ENCODE data around the gene PTPRD. TPM values are rescaled to one million over a fixed set of nuclear protein-coding genes. Genes with fewer than 3 reads are reported as not detected.

Gene PTPRD
- total RNA-seq, 4 donors from 2014 or later, result 85.8 to 169 (median 135) TPM

DNA sequence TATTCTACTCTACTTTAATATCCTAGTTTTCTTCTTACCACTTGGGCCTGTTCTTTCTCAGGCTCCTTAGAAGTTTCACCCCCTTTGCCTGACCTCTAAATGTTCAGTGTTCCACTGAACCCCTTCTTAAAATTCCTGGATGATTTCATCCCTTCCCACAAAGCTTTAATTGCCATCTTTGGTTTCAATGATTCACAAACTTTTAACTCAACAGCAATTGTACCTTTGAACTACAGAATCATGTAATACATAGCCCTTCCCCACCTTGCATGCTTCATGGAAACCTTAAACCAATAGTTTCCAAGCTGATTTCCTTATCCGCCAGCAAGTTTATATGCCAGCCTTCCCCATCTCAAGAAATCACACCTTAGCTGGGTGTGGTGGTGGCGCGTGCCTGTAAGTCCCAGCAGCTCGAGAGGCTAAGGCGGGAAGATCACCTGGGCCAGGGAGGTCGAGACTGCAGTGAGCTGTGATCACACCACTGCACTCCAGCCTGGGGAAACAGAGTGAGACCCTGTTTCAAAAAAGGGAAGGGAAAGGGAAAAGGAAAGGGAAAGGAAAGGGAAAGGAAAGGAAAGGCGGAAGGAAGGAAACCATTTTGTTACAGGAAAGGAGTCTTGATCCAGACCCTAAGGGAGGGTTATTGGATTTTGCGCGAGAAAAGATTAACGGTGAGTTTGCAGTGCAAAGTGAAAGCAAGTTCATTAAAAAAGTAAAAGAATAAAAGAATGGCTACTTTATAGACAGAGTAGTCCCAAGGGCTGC lies 1789.5 kb downstream of the PTPRD start:
- no peaks in the 10 kb centered on the region for H3K4me1 ChIP-seq
- H3K4me3 ChIP-seq, result no peak overlapping the region
- TF ChIP-seq POLR2A (IDR thresholded peaks at IDR 0.05), result no peak
- TF ChIP-seq CTCF (IDR thresholded peaks at IDR 0.05), result no peak
- H3K9me3 ChIP-seq, result no peaks in the 10 kb centered on the region
- H3K36me3 ChIP-seq, result no peaks in the 10 kb centered on the region
- DNase-seq, result no peak
- no peak overlapping the region for H3K27ac ChIP-seq
- no peaks in the 10 kb centered on the region for H3K27me3 ChIP-seq

- TF ChIP-seq CTCF (IDR thresholded peaks at IDR 0.05) (no peak), POLR2A (IDR thresholded peaks at IDR 0.05) (no peak)
- Histone ChIP-seq H3K27ac (no peak overlapping the region), H3K9me3 (no peaks in the 10 kb centered on the region), H3K4me1 (no peaks in the 10 kb centered on the region), H3K36me3 (no peaks in the 10 kb centered on the region), H3K4me3 (no peak overlapping the region), H3K27me3 (no peaks in the 10 kb centered on the region)
- DNase-seq, result no peak
Measured at GRCh38 chr9:8822667-8823025, 1790.2 kb downstream of the PTPRD start.

DNA sequence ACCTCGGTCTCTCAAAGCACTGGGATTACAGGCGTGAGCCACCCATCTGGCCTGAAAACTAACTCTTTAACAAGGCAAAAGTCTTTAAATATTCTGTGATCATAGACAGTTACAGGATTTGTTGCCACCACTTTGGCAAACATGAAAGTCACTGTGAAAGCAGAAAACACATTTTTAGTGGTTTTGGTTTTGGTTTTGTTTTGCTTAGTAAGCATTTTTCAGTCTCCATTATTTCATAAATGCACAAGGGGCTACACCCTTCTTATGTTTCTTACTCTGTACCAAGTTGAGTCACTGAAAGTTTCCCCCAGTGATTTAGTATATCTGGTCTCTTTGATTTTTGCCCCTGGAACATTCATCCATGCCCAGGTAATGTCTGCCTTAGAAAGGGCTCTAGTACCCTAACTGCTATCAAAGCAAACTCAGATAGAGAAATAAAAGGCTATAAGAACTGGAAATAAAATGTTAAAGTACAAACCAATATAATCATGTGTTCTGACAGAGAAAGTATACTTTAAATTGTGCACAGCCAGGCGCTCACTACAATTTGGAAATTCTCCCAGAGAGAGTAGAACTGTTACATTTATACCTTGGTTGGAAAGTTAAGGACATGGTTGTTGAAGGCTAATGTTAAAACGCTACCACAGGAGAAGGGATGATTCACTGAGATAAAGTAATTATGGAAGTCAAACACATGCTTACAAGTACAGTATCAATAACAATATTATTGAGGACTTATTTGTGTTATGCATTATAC lies 1790.7 kb downstream of the PTPRD start:
- TF ChIP-seq POLR2A (IDR thresholded peaks at IDR 0.05) (no peak), CTCF (IDR thresholded peaks at IDR 0.05) (no peak)
- no peak for DNase-seq
- no peak overlapping the region for H3K27ac ChIP-seq

DNA sequence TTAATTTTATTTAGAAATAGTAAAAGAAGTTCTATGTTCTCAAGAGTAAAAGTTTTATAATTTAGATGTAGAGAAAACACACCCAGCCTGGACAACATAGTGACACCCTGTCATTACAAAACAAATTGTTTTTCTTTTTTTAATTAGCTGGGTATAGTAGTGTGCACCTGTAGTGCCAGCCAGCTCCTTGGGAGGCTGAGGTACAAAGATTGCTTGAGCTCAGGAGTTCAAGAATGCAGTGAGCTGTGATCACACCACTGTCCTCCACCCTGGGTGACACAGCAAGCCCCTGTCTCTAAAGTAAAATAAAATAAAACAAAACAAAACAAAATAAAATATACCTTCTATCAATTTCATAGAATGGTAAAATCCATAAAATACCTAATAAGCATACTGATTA lies 1795.5 kb downstream of the PTPRD start:
- Histone ChIP-seq H3K27ac (no peak overlapping the region), H3K4me1 (no peaks in the 10 kb centered on the region), H3K27me3 (no peaks in the 10 kb centered on the region), H3K4me3 (no peak overlapping the region), H3K9me3 (no peaks in the 10 kb centered on the region), H3K36me3 (no peaks in the 10 kb centered on the region)
- DNase-seq, result no peak
- TF ChIP-seq POLR2A (IDR thresholded peaks at IDR 0.05), result no peak
- no peak for TF ChIP-seq CTCF (IDR thresholded peaks at IDR 0.05)

More for the DNA sequence above, 1790.7 kb downstream of the PTPRD start:
- Histone ChIP-seq H3K4me1 (no peaks in the 10 kb centered on the region), H3K4me3 (no peak overlapping the region), H3K36me3 (no peaks in the 10 kb centered on the region), H3K27me3 (no peaks in the 10 kb centered on the region), H3K9me3 (no peaks in the 10 kb centered on the region)

GRCh38 chr9:8816361-8816760 lies 1796.4 kb downstream of the PTPRD start:
- Histone ChIP-seq H3K27ac (no peak overlapping the region), H3K36me3 (no peaks in the 10 kb centered on the region), H3K4me3 (no peak overlapping the region), H3K27me3 (no peaks in the 10 kb centered on the region), H3K4me1 (no peaks in the 10 kb centered on the region), H3K9me3 (no peaks in the 10 kb centered on the region)
- no peak for DNase-seq
- TF ChIP-seq CTCF (IDR thresholded peaks at IDR 0.05) (no peak), POLR2A (IDR thresholded peaks at IDR 0.05) (no peak)

All from Peyer's patch (tissue), 4 donors.